H1 (cell line): ENCODE data around the gene SNX7. TPM values are rescaled to one million over a fixed set of nuclear protein-coding genes. Genes with fewer than 3 reads are reported as not detected.

ENCODE experiments used
- CTCF ChIA-PET: fragments of 300-600 bp; sonication (Branson Sonifier 250); formaldehyde crosslinking; loops from one replicate; lab custom pipeline; 2021; ENCODE audit not compliant: partially characterized antibody; lab: Charles Lee
- POLR2A ChIA-PET: fragments of 300-600 bp; sonication (Branson Sonifier 250); formaldehyde crosslinking; loops from one replicate; lab custom pipeline; 2021; ENCODE audit warnings: inconsistent platforms; ENCODE audit not compliant: partially characterized antibody; lab: Charles Lee
- DNase-seq, 2 experiments: peaks; one replicate each; pipeline versions ENCODE4 v3.0.0 to v3.0.0-alpha.2; 2010 to 2022; ENCODE audit warnings: low spot score in 2 of 2, low read depth in 1 of 2, mixed read lengths in 1 of 2
- FAIRE-seq: peaks from 2 replicates; lab custom pipeline; 2011; peaks lifted over from hg19 to GRCh38; lab: Jason Lieb, UNC
- H2AFZ ChIP-seq: 2 replicates; pipeline ENCODE4 v1.8.1; 2012; ENCODE audit warnings: low read length, inconsistent platforms
- H2AK5ac ChIP-seq: 2 replicates; pipeline ENCODE4 v1.6.1; 2013; ENCODE audit warnings: low read depth, low read length
- H2BK120ac ChIP-seq: replicated peaks from 2 replicates; pipeline ENCODE3; 2013; ENCODE audit warnings: low read depth, low read length, inconsistent platforms
- H2BK12ac ChIP-seq: 2 replicates; pipeline ENCODE4 v1.6.1; 2013; ENCODE audit warnings: low read depth, low read length
- H2BK15ac ChIP-seq: 2 replicates; pipeline ENCODE4 v1.6.1; 2013; ENCODE audit warnings: low read length
- H2BK20ac ChIP-seq: 2 replicates; pipeline ENCODE4 v1.6.1; 2013; ENCODE audit warnings: low read length
- H2BK5ac ChIP-seq: 2 replicates; pipeline ENCODE4 v1.6.1; 2013; ENCODE audit warnings: low read depth, low read length
- H3K14ac ChIP-seq: 2 replicates; pipeline ENCODE4 v1.6.1; 2013; ENCODE audit warnings: inconsistent platforms; ENCODE audit not compliant: insufficient read length
- H3K18ac ChIP-seq: 2 replicates; pipeline ENCODE4 v1.6.1; 2013; ENCODE audit warnings: low read length; ENCODE audit errors: extremely low read depth
- H3K23ac ChIP-seq: 2 replicates; pipeline ENCODE4 v1.6.1; 2013; ENCODE audit warnings: inconsistent platforms; ENCODE audit not compliant: insufficient read length
- H3K23me2 ChIP-seq: 2 replicates; pipeline ENCODE4 v1.6.1; 2013; ENCODE audit warnings: low read depth, low read length
- H3K27ac ChIP-seq: 2 replicates; pipeline ENCODE4 v1.6.1; 2011; ENCODE audit warnings: low read depth, low read length, inconsistent platforms
- H3K27me3 ChIP-seq, 4 experiments: replicated peaks in 1 of 4; 1 replicate in 1 of 4; 2 replicates in 3 of 4; pipeline versions ENCODE4 v1.6.1 to v1.8.1; 2011 to 2013; ENCODE audit warnings: low read length in 3 of 4, mild to moderate bottlenecking in 3 of 4, inconsistent platforms in 2 of 4, mixed read lengths in 2 of 4, moderate library complexity in 1 of 4; ENCODE audit not compliant: control insufficient read depth in 3 of 4, insufficient read depth in 3 of 4; ENCODE audit errors: extremely low read depth in 1 of 4
- H3K36me3 ChIP-seq, 4 experiments: 2 replicates each; pipeline versions ENCODE4 v1.6.1 to v1.8.1; 2011 to 2013; ENCODE audit warnings: mild to moderate bottlenecking in 4 of 4, low read length in 3 of 4, moderate library complexity in 2 of 4, control low read depth in 1 of 4, inconsistent platforms in 1 of 4; ENCODE audit not compliant: insufficient read depth in 4 of 4, control insufficient read depth in 2 of 4
- H3K4ac ChIP-seq: replicated peaks from 2 replicates; pipeline ENCODE3; 2013; ENCODE audit warnings: low read length, low read depth, mixed read lengths, inconsistent platforms; ENCODE audit not compliant: insufficient read length
- H3K4me1 ChIP-seq, 4 experiments: replicated peaks in 1 of 4; 1 replicate in 1 of 4; 2 replicates in 3 of 4; pipeline versions ENCODE4 v1.6.1 to v1.8.1; 2011 to 2013; ENCODE audit warnings: low read length in 3 of 4, inconsistent platforms in 2 of 4, mixed read lengths in 1 of 4; ENCODE audit not compliant: insufficient read depth in 4 of 4, control insufficient read depth in 3 of 4
- H3K4me2 ChIP-seq, 2 experiments: 2 replicates each; pipeline versions ENCODE4 v1.6.1 to v1.8.1; 2011 to 2013; ENCODE audit warnings: low read depth in 2 of 2, low read length in 2 of 2, control low read depth in 1 of 2, inconsistent platforms in 1 of 2, mild to moderate bottlenecking in 1 of 2; ENCODE audit not compliant: insufficient read depth in 1 of 2
- H3K4me3 ChIP-seq, 4 experiments: fragments of 200-600, 300-600 bp in 1 of 4; sonication (generic), shearing (Covaris generic), sonication (Bioruptor Twin) in 1 of 4; 2 replicates each; pipeline versions ENCODE4 v1.5.1 to v1.8.1; 2011 to 2016; ENCODE audit warnings: low read length in 4 of 4, low read depth in 3 of 4, control low read depth in 2 of 4, inconsistent platforms in 2 of 4, mild to moderate bottlenecking in 2 of 4, mixed read lengths in 1 of 4, moderate library complexity in 1 of 4; ENCODE audit not compliant: insufficient read depth in 2 of 4; ENCODE audit errors: extremely low read depth in 1 of 4
- H3K56ac ChIP-seq: replicated peaks from 2 replicates; pipeline ENCODE3; 2013; ENCODE audit warnings: low read depth, mild to moderate bottlenecking, mixed read lengths, low read length, inconsistent platforms; ENCODE audit not compliant: insufficient read length
- H3K79me1 ChIP-seq: 2 replicates; pipeline ENCODE4 v1.6.1; 2013; ENCODE audit warnings: low read depth, low read length, control low read depth
- H3K79me2 ChIP-seq, 2 experiments: 2 replicates each; pipeline versions ENCODE4 v1.6.1 to v1.8.1; 2012 to 2013; ENCODE audit warnings: low read length in 2 of 2, mild to moderate bottlenecking in 2 of 2, inconsistent platforms in 1 of 2; ENCODE audit not compliant: insufficient read depth in 2 of 2, control insufficient read depth in 1 of 2
- H3K9ac ChIP-seq, 4 experiments: replicated peaks in 1 of 4; 1 replicate in 1 of 4; 2 replicates in 3 of 4; pipeline versions ENCODE4 v1.6.1 to v1.8.1; 2011 to 2013; ENCODE audit warnings: low read depth in 3 of 4, low read length in 3 of 4, control low read depth in 2 of 4, mild to moderate bottlenecking in 2 of 4, moderate library complexity in 2 of 4, inconsistent platforms in 1 of 4; ENCODE audit errors: extremely low read depth in 1 of 4
- H3K9me3 ChIP-seq, 2 experiments: 2 replicates each; pipeline versions ENCODE4 v1.6.1 to v1.8.1; 2012 to 2013; ENCODE audit warnings: mild to moderate bottlenecking in 2 of 2, moderate library complexity in 2 of 2, control low read depth in 1 of 2, inconsistent platforms in 1 of 2, low read depth in 1 of 2, low read length in 1 of 2, mixed read lengths in 1 of 2; ENCODE audit not compliant: insufficient read depth in 2 of 2
- H4K20me1 ChIP-seq, 2 experiments: replicated peaks in 1 of 2; 2 replicates each; pipeline versions ENCODE3 to v1.8.1; 2011 to 2013; ENCODE audit warnings: inconsistent platforms in 2 of 2, low read length in 2 of 2, mild to moderate bottlenecking in 1 of 2; ENCODE audit not compliant: insufficient read depth in 2 of 2, control insufficient read depth in 1 of 2
- H4K5ac ChIP-seq: 2 replicates; pipeline ENCODE4 v1.6.1; 2013; ENCODE audit warnings: low read length, low read depth, mixed read lengths, inconsistent platforms; ENCODE audit not compliant: insufficient read length
- H4K8ac ChIP-seq: 2 replicates; pipeline ENCODE4 v1.8.0; 2013; ENCODE audit warnings: mild to moderate bottlenecking, moderate library complexity, low read length, inconsistent platforms; ENCODE audit not compliant: insufficient read depth; ENCODE audit errors: extremely low read depth
- H4K91ac ChIP-seq: replicated peaks from 2 replicates; pipeline ENCODE3; 2013; ENCODE audit warnings: low read length, mixed read lengths, inconsistent platforms; ENCODE audit not compliant: insufficient read length
- SRF ChIP-seq: IDR thresholded peaks from 2 replicates; pipeline ENCODE4 v1.6.1; 2011; ENCODE audit warnings: mild to moderate bottlenecking, low read depth, low read length, moderate library complexity
- WGBS, 2 experiments: shearing (Covaris generic) in 1 of 2; methylation state at CpG; one replicate each; pipeline versions ENCODE4 v1.1.6 to v1.1.7; 2013 to 2015; ENCODE audit warnings: low lambda C conversion rate in 2 of 2, mixed read lengths in 2 of 2, inconsistent platforms in 1 of 2, low coverage in 1 of 2, missing lambda C conversion rate in 1 of 2; ENCODE audit not compliant: insufficient replicate concordance in 2 of 2, insufficient coverage in 1 of 2, insufficient read length in 1 of 2; ENCODE audit errors: extremely low coverage in 1 of 2, missing lambda C conversion rate in 1 of 2; 5-methylcytosine and 5-hydroxymethylcytosine counted together
- polyA plus RNA-seq, 7 experiments: library from polyadenylated mRNA; depleted of rRNA in 3 of 7; stranded (reverse) in 5 of 7; unstranded in 2 of 7; fragments of >200 nt in 5 of 7; fragments of 200-250 nt in 2 of 7; gene quantifications; 1 replicate in 5 of 7; 2 replicates in 1 of 7; 4 replicates in 1 of 7; pipeline versions ENCODE4 v1.2.1 to v1.2.3, GENCODE V29; 2011 to 2013; ENCODE audit warnings: missing spikeins in 2 of 7, mixed read lengths in 2 of 7
- total RNA-seq: library from RNA; stranded (reverse); fragmentation: NEBNext Ultra II Directional; extraction: Animal tissue kit (Norgen Biotek cat#: 25700); gene quantifications from 2 replicates; pipeline ENCODE4 v1.2.1, GENCODE V29; 2021
- TF ChIP-seq, protein P1 (sequence below), 3 experiments: IDR thresholded peaks; 1 replicate in 2 of 3; 2 replicates in 1 of 3; pipeline versions ENCODE4 v1.5.1 to v1.6.1; 2011; ENCODE audit warnings: low read length in 3 of 3, mild to moderate bottlenecking in 3 of 3, inconsistent platforms in 2 of 3, low read depth in 1 of 3, moderate library complexity in 1 of 3; ENCODE audit not compliant: insufficient read depth in 1 of 3; ENCODE audit errors: control extremely low read depth in 1 of 3

Gene SNX7
- total and polyA plus RNA-seq, 2 of the 8 experiments (the other 6 are each of a cell fraction or from before 2014, with no cell fraction given), result 9.2 to 23.8 TPM

DNA sequence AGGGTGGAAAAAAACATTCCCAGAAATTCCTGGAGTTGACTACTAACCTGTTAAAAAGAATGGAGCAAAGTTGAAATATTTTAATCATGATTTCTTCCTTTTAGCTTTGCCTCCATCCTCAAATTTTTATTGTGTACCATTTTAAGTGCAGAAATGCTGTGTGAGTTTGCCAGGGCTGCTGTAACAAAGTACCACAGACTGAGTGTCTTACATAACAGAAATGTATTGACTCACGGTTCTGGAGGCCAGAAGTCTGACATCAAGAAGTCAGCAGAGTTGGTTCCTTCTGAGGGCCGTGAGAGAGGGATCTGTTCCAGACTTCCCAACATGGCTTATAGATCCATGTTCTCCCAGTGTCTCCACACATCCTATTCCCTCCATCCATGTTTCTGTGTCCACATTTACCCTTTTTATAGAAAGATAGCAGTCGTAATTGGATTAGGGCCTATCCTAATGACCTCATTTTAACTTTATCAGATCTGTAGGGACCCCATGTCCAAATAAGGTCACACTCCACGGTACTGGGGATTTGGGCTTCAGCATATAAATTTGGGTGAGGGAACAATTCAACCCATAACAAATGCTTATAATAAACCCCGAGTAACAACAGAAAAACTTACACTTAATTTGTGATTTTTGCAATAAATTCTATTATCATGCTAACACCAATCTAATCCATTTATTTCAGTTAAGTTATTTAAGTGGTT lies 12.7 kb downstream of the SNX7 start:
- Histone ChIP-seq H2AK5ac (no peak overlapping the region), H4K20me1 (no peaks in the 10 kb centered on the region), H4K91ac (no peak overlapping the region), H3K79me1 (no peaks in the 10 kb centered on the region), H3K14ac (no peak overlapping the region), H3K36me3 (no peaks in the 10 kb centered on the region), H3K27ac (no peak overlapping the region), H3K4me3 (no peak overlapping the region), H3K9me3 (no peaks in the 10 kb centered on the region; a peak in 1 of 4 replicates), H3K27me3 (no peaks in the 10 kb centered on the region), H3K23ac (no peak overlapping the region), H3K56ac (no peak overlapping the region), H3K23me2 (no peaks in the 10 kb centered on the region), H2BK20ac (no peak overlapping the region), H2BK15ac (no peak overlapping the region), H2BK5ac (no peak overlapping the region), H4K5ac (no peak overlapping the region), H2BK120ac (no peak overlapping the region), H3K18ac (no peak overlapping the region), H3K9ac (no peak overlapping the region), H3K79me2 (no peaks in the 10 kb centered on the region; a peak in 2 of 4 replicates), H2BK12ac (no peak overlapping the region), H3K4ac (no peak overlapping the region)
- DNase-seq, result no peak
- WGBS, 2 experiments, result 92% methylated on average over 5 of the region's 5 CpGs; no CpG with 5 or more reads in 1 of the 2 experiments
- FAIRE-seq, result no peak
- POLR2A ChIA-PET, result no interaction called here
- TF ChIP-seq SRF, result peak; percentile 60; the same call in 1 of the 2 replicates
- TF ChIP-seq, protein P1, sequence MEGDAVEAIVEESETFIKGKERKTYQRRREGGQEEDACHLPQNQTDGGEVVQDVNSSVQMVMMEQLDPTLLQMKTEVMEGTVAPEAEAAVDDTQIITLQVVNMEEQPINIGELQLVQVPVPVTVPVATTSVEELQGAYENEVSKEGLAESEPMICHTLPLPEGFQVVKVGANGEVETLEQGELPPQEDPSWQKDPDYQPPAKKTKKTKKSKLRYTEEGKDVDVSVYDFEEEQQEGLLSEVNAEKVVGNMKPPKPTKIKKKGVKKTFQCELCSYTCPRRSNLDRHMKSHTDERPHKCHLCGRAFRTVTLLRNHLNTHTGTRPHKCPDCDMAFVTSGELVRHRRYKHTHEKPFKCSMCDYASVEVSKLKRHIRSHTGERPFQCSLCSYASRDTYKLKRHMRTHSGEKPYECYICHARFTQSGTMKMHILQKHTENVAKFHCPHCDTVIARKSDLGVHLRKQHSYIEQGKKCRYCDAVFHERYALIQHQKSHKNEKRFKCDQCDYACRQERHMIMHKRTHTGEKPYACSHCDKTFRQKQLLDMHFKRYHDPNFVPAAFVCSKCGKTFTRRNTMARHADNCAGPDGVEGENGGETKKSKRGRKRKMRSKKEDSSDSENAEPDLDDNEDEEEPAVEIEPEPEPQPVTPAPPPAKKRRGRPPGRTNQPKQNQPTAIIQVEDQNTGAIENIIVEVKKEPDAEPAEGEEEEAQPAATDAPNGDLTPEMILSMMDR (IDR thresholded peaks at IDR 0.05; ENCODE audit: control extremely low read depth in 1 of 3, insufficient read depth in 1 of 3, low read depth in 1 of 3, low read length in 3 of 3), result no peak
- TF ChIP-seq, all 59 proteins: peak for 1
- no peak overlapping the region for H3K4me2 ChIP-seq
- H2AFZ ChIP-seq, result no peak overlapping the region
- CTCF ChIA-PET, result no interaction called here
- H4K8ac ChIP-seq, result no peak overlapping the region
- H3K4me1 ChIP-seq, result peaks cover 0 to 3% (median 0%) of the 10 kb centered on the region in 4 experiments; a peak in 2 of 7 replicates
